Neural progenitor cell (in vitro differentiated cells): Measurements from ENCODE around the gene RBMX. TPM values are rescaled to one million over a fixed set of nuclear protein-coding genes. Genes with fewer than 3 reads are reported as not detected.

Experiments
- DNase-seq: peaks from one replicate; pipeline ENCODE4 v3.0.0-alpha.2; 2016; ENCODE audit warnings: low spot score
- H2AFZ ChIP-seq: fragments of 200-600 bp; sonication (generic); replicated peaks from 2 replicates; pipeline ENCODE4 v1.6.1; 2016; ENCODE audit warnings: antibody characterized with exemption
- H3F3A ChIP-seq: fragments of 200-600 bp; sonication (generic); 2 replicates; pipeline ENCODE4 v1.6.1; 2016; ENCODE audit warnings: antibody characterized with exemption, low read depth
- H3K27ac ChIP-seq: fragments of 200-600 bp; sonication (generic); 2 replicates; pipeline ENCODE4 v1.5.1; 2016; ENCODE audit warnings: mild to moderate bottlenecking
- H3K27me3 ChIP-seq: fragments of 200-600 bp; sonication (generic); 2 replicates; pipeline ENCODE4 v1.6.1; 2016; ENCODE audit warnings: mild to moderate bottlenecking, moderate library complexity
- H3K36me3 ChIP-seq: fragments of 200-600 bp; sonication (generic); 2 replicates; pipeline ENCODE4 v1.5.1; 2016
- H3K4me1 ChIP-seq: fragments of 200-600 bp; sonication (generic); 2 replicates; pipeline ENCODE4 v1.6.1; 2016; ENCODE audit warnings: mixed run types
- H3K4me2 ChIP-seq: fragments of 200-600 bp; sonication (generic); 2 replicates; pipeline ENCODE4 v1.6.1; 2016
- H3K4me3 ChIP-seq: fragments of 200-600 bp; sonication (generic); 2 replicates; pipeline ENCODE4 v1.5.1; 2016
- H3K79me2 ChIP-seq: fragments of 200-600 bp; sonication (generic); 2 replicates; pipeline ENCODE4 v1.6.1; 2016; ENCODE audit warnings: low read depth
- H3K9ac ChIP-seq: fragments of 200-600 bp; sonication (generic); 2 replicates; pipeline ENCODE4 v1.6.1; 2016
- H3K9me3 ChIP-seq: fragments of 200-600 bp; sonication (generic); 2 replicates; pipeline ENCODE4 v1.5.1; 2016; ENCODE audit warnings: low read depth
- H4K20me1 ChIP-seq: fragments of 200-600 bp; sonication (generic); 2 replicates; pipeline ENCODE4 v1.6.1; 2016; ENCODE audit warnings: low read depth
- H3K27ac Mint-ChIP-seq: 3 replicates; pipeline ENCODE4 v1.8.0; 2021; ENCODE audit warnings: mixed read lengths
- H3K27me3 Mint-ChIP-seq: 2 replicates; pipeline ENCODE4 v1.8.0; 2022; ENCODE audit warnings: low read depth, mild to moderate bottlenecking, inconsistent platforms, moderate library complexity, mixed read lengths; ENCODE audit not compliant: insufficient read depth
- H3K36me3 Mint-ChIP-seq: 3 replicates; pipeline ENCODE4 v1.8.0; 2021; ENCODE audit warnings: mixed read lengths
- H3K4me1 Mint-ChIP-seq: 3 replicates; pipeline ENCODE4 v1.8.0; 2021; ENCODE audit warnings: mixed read lengths
- H3K4me3 Mint-ChIP-seq: 3 replicates; pipeline ENCODE4 v1.8.0; 2021; ENCODE audit warnings: mild to moderate bottlenecking, moderate library complexity, mixed read lengths
- H3K9me3 Mint-ChIP-seq: 3 replicates; pipeline ENCODE4 v1.8.0; 2020; ENCODE audit warnings: mixed read lengths
- CTCF ChIP-seq: fragments of 200-600 bp; sonication (generic); IDR thresholded peaks from 2 replicates; pipeline ENCODE4 v1.5.1; 2017; ENCODE audit warnings: antibody characterized with exemption, mild to moderate bottlenecking
- EZH2 ChIP-seq: fragments of 200-600 bp; sonication (generic); IDR thresholded peaks from 2 replicates; pipeline ENCODE4 v1.6.1; 2017; ENCODE audit warnings: antibody characterized with exemption, mild to moderate bottlenecking, moderate library complexity
- EZH2phosphoT487 ChIP-seq: fragments of 200-600 bp; sonication (generic); IDR thresholded peaks from 2 replicates; pipeline ENCODE4 v1.6.1; 2017; ENCODE audit warnings: antibody characterized with exemption
- total RNA-seq: library from RNA; depleted of rRNA; stranded (reverse); fragments of >200 nt; gene quantifications from 2 replicates; pipeline ENCODE4 v1.2.3, GENCODE V29; 2015; ENCODE audit warnings: low replicate concordance

RBMX gene
- total RNA-seq, 1 donor from 2014 or later: 1,287 TPM

- no peak overlapping the region for H3K4me3 ChIP-seq
- no peak overlapping the region for H3K4me2 ChIP-seq
- peaks cover 93% of the 10 kb centered on the region for H4K20me1 ChIP-seq
- H2AFZ ChIP-seq: no peak overlapping the region
- peaks cover 54% of the 10 kb centered on the region for H3F3A ChIP-seq
- peaks cover 61% of the 10 kb centered on the region for H3K79me2 ChIP-seq
- no peak for DNase-seq
- H3K36me3 ChIP-seq: peaks cover 13% of the 10 kb centered on the region
- no peaks in the 10 kb centered on the region for H3K9me3 ChIP-seq
- Mint-ChIP-seq H3K9me3 (peaks cover 4% of the 10 kb centered on the region), H3K4me1 (no peaks in the 10 kb centered on the region), H3K27me3 (peaks cover 3% of the 10 kb centered on the region), H3K27ac (no peak overlapping the region), H3K36me3 (peaks cover 16% of the 10 kb centered on the region), H3K4me3 (no peak overlapping the region)
- H3K27me3 ChIP-seq: no peaks in the 10 kb centered on the region
- H3K27ac ChIP-seq: no peak overlapping the region
- H3K4me1 ChIP-seq: no peaks in the 10 kb centered on the region
- no peak overlapping the region for H3K9ac ChIP-seq
- TF ChIP-seq CTCF: no peak
- TF ChIP-seq EZH2phosphoT487: no peak
- no peak for TF ChIP-seq EZH2
Observed at GRCh38 chrX:136867096-136867491, 13.4 kb downstream of the RBMX start.

GRCh38 chrX:136866337-136867095 lies 14.0 kb downstream of the RBMX start:
- Mint-ChIP-seq H3K27ac (no peak overlapping the region), H3K4me3 (no peak overlapping the region), H3K4me1 (no peaks in the 10 kb centered on the region), H3K36me3 (peaks cover 18% of the 10 kb centered on the region), H3K9me3 (peaks cover 7% of the 10 kb centered on the region), H3K27me3 (peaks cover 3% of the 10 kb centered on the region)
- Histone ChIP-seq H3K9ac (no peak overlapping the region), H3K4me1 (no peaks in the 10 kb centered on the region), H2AFZ (no peak overlapping the region), H3K27ac (no peak overlapping the region), H3K79me2 (peaks cover 56% of the 10 kb centered on the region), H3K36me3 (peaks cover 10% of the 10 kb centered on the region), H3K27me3 (no peaks in the 10 kb centered on the region), H3K4me2 (no peak overlapping the region), H4K20me1 (peaks cover 87% of the 10 kb centered on the region), H3F3A (peaks cover 54% of the 10 kb centered on the region), H3K9me3 (no peaks in the 10 kb centered on the region), H3K4me3 (no peak overlapping the region)
- TF ChIP-seq CTCF: no peak
- no peak for TF ChIP-seq EZH2phosphoT487
- no peak for TF ChIP-seq EZH2
- DNase-seq: no peak

- H3K79me2 ChIP-seq: peaks cover 46% of the 10 kb centered on the region
- peaks cover 56% of the 10 kb centered on the region for H3F3A ChIP-seq
- peaks cover 77% of the 10 kb centered on the region for H4K20me1 ChIP-seq
- no peaks in the 10 kb centered on the region for H3K9me3 ChIP-seq
- no peak overlapping the region for H3K4me2 ChIP-seq
- TF ChIP-seq CTCF: no peak
- peaks cover 10% of the 10 kb centered on the region for H3K36me3 ChIP-seq
- no peak overlapping the region for H2AFZ ChIP-seq
- no peak overlapping the region for H3K9ac ChIP-seq
- Mint-ChIP-seq H3K36me3 (peaks cover 19% of the 10 kb centered on the region), H3K27me3 (peaks cover 3% of the 10 kb centered on the region), H3K4me3 (no peak overlapping the region), H3K27ac (no peak overlapping the region), H3K9me3 (peaks cover 7% of the 10 kb centered on the region), H3K4me1 (no peaks in the 10 kb centered on the region)
- no peak overlapping the region for H3K4me3 ChIP-seq
- no peak overlapping the region for H3K27ac ChIP-seq
- no peak for DNase-seq
- no peaks in the 10 kb centered on the region for H3K27me3 ChIP-seq
- no peaks in the 10 kb centered on the region for H3K4me1 ChIP-seq
Observed at GRCh38 chrX:136865270-136866158, 15.0 kb downstream of the RBMX start.
